ENCODE measurements around the gene PLCL2. TPM values are rescaled to one million over a fixed set of nuclear protein-coding genes. Genes with fewer than 3 reads are reported as not detected.

PLCL2 gene
- total RNA-seq, 1 experiment from 2014 or later: 3.0 TPM

- Histone ChIP-seq H3K4me1 (ENCODE audit: control insufficient read depth, insufficient read depth, low read length) (no peaks in the 10 kb centered on the region), H3K27me3 (ENCODE audit: control insufficient read depth, insufficient read depth, low read length) (no peaks in the 10 kb centered on the region), H3K4me3 (ENCODE audit: low read depth in 2 of 2, low read length in 2 of 2) (no peak overlapping the region), H3K9me3 (ENCODE audit: control insufficient read depth, insufficient read depth, low read depth, low read length) (no peaks in the 10 kb centered on the region), H3K27ac (ENCODE audit: low read length) (no peak overlapping the region), H3K36me3 (ENCODE audit: control insufficient read depth, insufficient read depth, low read length) (no peaks in the 10 kb centered on the region)
- ChIA-PET CTCF (no interaction called here), POLR2A (no interaction called here)
- intact Hi-C loops (cut with micrococcal nuclease; ENCODE audit: unreplicated experiment): no loop called here
- no peak for TF ChIP-seq TCF7L2 (IDR thresholded peaks at IDR 0.05; ENCODE audit: low read depth, low read length)
- TF ChIP-seq SIN3A (IDR thresholded peaks at IDR 0.05; ENCODE audit: borderline replicate concordance, insufficient read depth, low read depth, low read length): no peak
- no peak for TF ChIP-seq POLR2AphosphoS5 (IDR thresholded peaks at IDR 0.05; ENCODE audit: low read depth, low read length)
- TF ChIP-seq REST (IDR thresholded peaks at IDR 0.05; ENCODE audit: insufficient read depth in 1 of 2, low read depth in 2 of 2, low read length in 1 of 2): no peak
- no peak for TF ChIP-seq CTCF (IDR thresholded peaks at IDR 0.05)
- no TSS peak for BruUV-seq (replicated peaks)
- DNase-seq (ENCODE audit: low read depth, low spot score) (no peak), ATAC-seq (no peak)
- in situ Hi-C loops (cut with HindIII; ENCODE audit: low pct_unique_long_range_greater_than_20kb, low sequenced_read_pairs): no loop called here
Observed at GRCh38 chr3:17011728-17012338, 127.1 kb downstream of the PLCL2 start.

GRCh38 chr3:17013050-17013449 lies 128.3 kb downstream of the PLCL2 start:
- DNase-seq (ENCODE audit: low read depth, low spot score) (no peak), ATAC-seq (no peak)
- BruUV-seq (replicated peaks): no TSS peak
- Histone ChIP-seq H3K27ac (ENCODE audit: low read length) (no peak overlapping the region), H3K9me3 (ENCODE audit: control insufficient read depth, insufficient read depth, low read depth, low read length) (no peaks in the 10 kb centered on the region), H3K27me3 (ENCODE audit: control insufficient read depth, insufficient read depth, low read length) (no peaks in the 10 kb centered on the region), H3K4me1 (ENCODE audit: control insufficient read depth, insufficient read depth, low read length) (no peaks in the 10 kb centered on the region), H3K4me3 (ENCODE audit: low read depth in 2 of 2, low read length in 2 of 2) (no peak overlapping the region), H3K36me3 (ENCODE audit: control insufficient read depth, insufficient read depth, low read length) (no peaks in the 10 kb centered on the region)
- intact Hi-C loops (cut with micrococcal nuclease; ENCODE audit: unreplicated experiment) (no loop called here), in situ Hi-C loops (cut with HindIII; ENCODE audit: low pct_unique_long_range_greater_than_20kb, low sequenced_read_pairs) (no loop called here)
- POLR2A ChIA-PET: no interaction called here
- TF ChIP-seq SIN3A (IDR thresholded peaks at IDR 0.05; ENCODE audit: borderline replicate concordance, insufficient read depth, low read depth, low read length) (no peak), CTCF (IDR thresholded peaks at IDR 0.05) (no peak), TCF7L2 (IDR thresholded peaks at IDR 0.05; ENCODE audit: low read depth, low read length) (no peak), POLR2AphosphoS5 (IDR thresholded peaks at IDR 0.05; ENCODE audit: low read depth, low read length) (no peak), REST (IDR thresholded peaks at IDR 0.05; ENCODE audit: insufficient read depth in 1 of 2, low read depth in 2 of 2, low read length in 1 of 2) (no peak)
- CTCF ChIA-PET: no interaction called here

Data from Panc1 (cell line).